Measurements from ENCODE around the gene SLC17A4. TPM values are rescaled to one million over a fixed set of nuclear protein-coding genes. Genes with fewer than 3 reads are reported as not detected.

The SLC17A4 gene
- total and polyA plus RNA-seq, 9 donors = 0.05 to 0.12 TPM; not detected in 7

- intact Hi-C loops (cut with DNase I) = no loop called here
- WGBS, 3 donors = 86 to 94% (median 92%) methylated on average over 2 of the region's 2 CpGs
- Histone ChIP-seq H3K9me3 (no peaks in the 10 kb centered on the region), H3K27ac (no peak overlapping the region), H3K4me1 (ENCODE audit: insufficient read depth) (no peaks in the 10 kb centered on the region), H3K36me3 (no peaks in the 10 kb centered on the region), H3K27me3 (no peaks in the 10 kb centered on the region), H3K4me3 (no peak overlapping the region)
- no peak for DNase-seq
- no peak for TF ChIP-seq POLR2A (IDR thresholded peaks at IDR 0.05)
- no peak for TF ChIP-seq CTCF (IDR thresholded peaks at IDR 0.05)
- no peak for TF ChIP-seq EP300 (IDR thresholded peaks at IDR 0.05)
These were observed 40.2 kb downstream of the SLC17A4 start for GRCh38 chr6:25794784-25795183.

GRCh38 chr6:25801436-25801835 is 46.9 kb downstream of the SLC17A4 start:
- intact Hi-C loops (cut with DNase I) = no loop called here
- TF ChIP-seq POLR2A (IDR thresholded peaks at IDR 0.05) = no peak
- TF ChIP-seq CTCF (IDR thresholded peaks at IDR 0.05) = no peak
- no peak for TF ChIP-seq EP300 (IDR thresholded peaks at IDR 0.05)
- no peaks in the 10 kb centered on the region for H3K4me1 ChIP-seq (ENCODE audit: insufficient read depth)
- DNase-seq = no peak
- no peaks in the 10 kb centered on the region for H3K36me3 ChIP-seq
- no peak overlapping the region for H3K4me3 ChIP-seq
- H3K9me3 ChIP-seq = no peaks in the 10 kb centered on the region
- H3K27me3 ChIP-seq = no peaks in the 10 kb centered on the region
- 62 to 67% (median 62%) methylated on average over 4 of the region's 4 CpGs for WGBS, 3 donors
- H3K27ac ChIP-seq = no peak overlapping the region

GRCh38 chr6:25804804-25805203 is 50.3 kb downstream of the SLC17A4 start:
- DNase-seq = no peak
- Histone ChIP-seq H3K9me3 (no peaks in the 10 kb centered on the region), H3K4me3 (no peak overlapping the region), H3K36me3 (no peaks in the 10 kb centered on the region), H3K4me1 (ENCODE audit: insufficient read depth) (no peaks in the 10 kb centered on the region), H3K27me3 (no peaks in the 10 kb centered on the region), H3K27ac (no peak overlapping the region)
- TF ChIP-seq EP300 (IDR thresholded peaks at IDR 0.05) (no peak), POLR2A (IDR thresholded peaks at IDR 0.05) (no peak), CTCF (IDR thresholded peaks at IDR 0.05) (no peak)
- intact Hi-C loops (cut with DNase I) = no loop called here
- WGBS, 3 donors = 80 to 84% (median 83%) methylated on average over 2 of the region's 2 CpGs

GRCh38 chr6:25815194-25815593 is 60.7 kb downstream of the SLC17A4 start:
- intact Hi-C loops (cut with DNase I) = no loop called here
- Histone ChIP-seq H3K9me3 (no peaks in the 10 kb centered on the region), H3K27me3 (no peaks in the 10 kb centered on the region), H3K36me3 (no peaks in the 10 kb centered on the region), H3K4me1 (ENCODE audit: insufficient read depth) (no peaks in the 10 kb centered on the region), H3K4me3 (no peak overlapping the region), H3K27ac (no peak overlapping the region)
- 44 to 59% (median 56%) methylated on average over 3 of the region's 3 CpGs for WGBS, 3 donors
- DNase-seq = no peak
- TF ChIP-seq POLR2A (IDR thresholded peaks at IDR 0.05) (no peak), EP300 (IDR thresholded peaks at IDR 0.05) (no peak), CTCF (IDR thresholded peaks at IDR 0.05) (no peak)

All from ovary (tissue), 9 donors.